Colon (tissue), 2 donors: Measurements from ENCODE around the gene MTURN.

Experiments
- FAIRE-seq: peaks from 2 replicates; lab custom pipeline; 2012; peaks lifted over from hg19 to GRCh38; lab: Jason Lieb, UNC
- donor health status: control.
- donor health status: control.

The MTURN gene

GRCh38 chr7:30136117-30136731 is 1.4 kb downstream of the MTURN start:
- FAIRE-seq = no peak

- FAIRE-seq = no peak
These were observed 2.1 kb downstream of the MTURN start for GRCh38 chr7:30136743-30137485.

GRCh38 chr7:30139836-30140384 is 5.1 kb downstream of the MTURN start:
- FAIRE-seq = no peak

- FAIRE-seq = no peak
These were observed 5.7 kb downstream of the MTURN start for GRCh38 chr7:30140456-30140855.

- FAIRE-seq = no peak
These were observed 7.9 kb downstream of the MTURN start for GRCh38 chr7:30142710-30143109.

GRCh38 chr7:30143748-30144251 is 9.0 kb downstream of the MTURN start:
- no peak for FAIRE-seq

GRCh38 chr7:30144657-30145306 is 10.0 kb downstream of the MTURN start:
- FAIRE-seq = no peak

- FAIRE-seq = no peak
These were observed 10.7 kb downstream of the MTURN start for GRCh38 chr7:30145426-30145970.

- FAIRE-seq = no peak
These were observed 11.4 kb downstream of the MTURN start for GRCh38 chr7:30146127-30146612.

GRCh38 chr7:30147223-30147622 is 12.4 kb downstream of the MTURN start:
- FAIRE-seq = no peak

- FAIRE-seq = no peak
These were observed 13.0 kb downstream of the MTURN start for GRCh38 chr7:30147785-30148184.

- no peak for FAIRE-seq
These were observed 13.6 kb downstream of the MTURN start for GRCh38 chr7:30148426-30148825.

- FAIRE-seq = no peak
These were observed 14.2 kb downstream of the MTURN start for GRCh38 chr7:30148951-30149459.

- FAIRE-seq = no peak
These were observed 15.0 kb downstream of the MTURN start for GRCh38 chr7:30149640-30150272.

- FAIRE-seq = no peak
These were observed 15.9 kb downstream of the MTURN start for GRCh38 chr7:30150711-30151110.

- FAIRE-seq = no peak
These were observed 19.4 kb downstream of the MTURN start for GRCh38 chr7:30154111-30154587.

- no peak for FAIRE-seq
These were observed 20.7 kb downstream of the MTURN start for GRCh38 chr7:30155481-30155880.

- no peak for FAIRE-seq
These were observed 22.4 kb downstream of the MTURN start for GRCh38 chr7:30157204-30157603.

GRCh38 chr7:30159163-30159562 is 24.4 kb downstream of the MTURN start:
- no peak for FAIRE-seq

- FAIRE-seq = no peak
These were observed 24.9 kb downstream of the MTURN start for GRCh38 chr7:30159698-30160143.

GRCh38 chr7:30160329-30160728 is 25.5 kb downstream of the MTURN start:
- FAIRE-seq = no peak
